ENCODE measurements around the gene F7.

GRCh38 chr13:113122550-113123225 is 17.1 kb downstream of the F7 start, which contains the start of gene F10:
- TF ChIP-seq, protein P1, sequence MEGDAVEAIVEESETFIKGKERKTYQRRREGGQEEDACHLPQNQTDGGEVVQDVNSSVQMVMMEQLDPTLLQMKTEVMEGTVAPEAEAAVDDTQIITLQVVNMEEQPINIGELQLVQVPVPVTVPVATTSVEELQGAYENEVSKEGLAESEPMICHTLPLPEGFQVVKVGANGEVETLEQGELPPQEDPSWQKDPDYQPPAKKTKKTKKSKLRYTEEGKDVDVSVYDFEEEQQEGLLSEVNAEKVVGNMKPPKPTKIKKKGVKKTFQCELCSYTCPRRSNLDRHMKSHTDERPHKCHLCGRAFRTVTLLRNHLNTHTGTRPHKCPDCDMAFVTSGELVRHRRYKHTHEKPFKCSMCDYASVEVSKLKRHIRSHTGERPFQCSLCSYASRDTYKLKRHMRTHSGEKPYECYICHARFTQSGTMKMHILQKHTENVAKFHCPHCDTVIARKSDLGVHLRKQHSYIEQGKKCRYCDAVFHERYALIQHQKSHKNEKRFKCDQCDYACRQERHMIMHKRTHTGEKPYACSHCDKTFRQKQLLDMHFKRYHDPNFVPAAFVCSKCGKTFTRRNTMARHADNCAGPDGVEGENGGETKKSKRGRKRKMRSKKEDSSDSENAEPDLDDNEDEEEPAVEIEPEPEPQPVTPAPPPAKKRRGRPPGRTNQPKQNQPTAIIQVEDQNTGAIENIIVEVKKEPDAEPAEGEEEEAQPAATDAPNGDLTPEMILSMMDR (conservative IDR thresholded peaks at IDR 0.05 in 1 of 2, IDR thresholded peaks at IDR 0.05 in 1 of 2; ENCODE audit: low read depth in 1 of 2, low read length in 2 of 2): no peak
- TF ChIP-seq EZH2 (IDR thresholded peaks at IDR 0.05; ENCODE audit: low read length, missing control alignments): no peak

Measured in fibroblast of lung (primary cell).